Loucy (cell line): Measurements from ENCODE around the gene SH3PXD2A.

Experiments
- EZH2phosphoT487 ChIP-seq: fragments of 200-600 bp; IDR thresholded peaks from 2 replicates; pipeline ENCODE4 v1.6.1; 2018; ENCODE audit warnings: antibody characterized with exemption, mild to moderate bottlenecking, moderate library complexity, borderline replicate concordance
- TF ChIP-seq, protein P1 (sequence below): fragments of 200-600 bp; sonication (generic); conservative IDR thresholded peaks from 2 replicates; pipeline ENCODE4 v1.5.1; 2014; ENCODE audit warnings: mild to moderate bottlenecking, antibody characterized with exemption, low read length

DNA sequence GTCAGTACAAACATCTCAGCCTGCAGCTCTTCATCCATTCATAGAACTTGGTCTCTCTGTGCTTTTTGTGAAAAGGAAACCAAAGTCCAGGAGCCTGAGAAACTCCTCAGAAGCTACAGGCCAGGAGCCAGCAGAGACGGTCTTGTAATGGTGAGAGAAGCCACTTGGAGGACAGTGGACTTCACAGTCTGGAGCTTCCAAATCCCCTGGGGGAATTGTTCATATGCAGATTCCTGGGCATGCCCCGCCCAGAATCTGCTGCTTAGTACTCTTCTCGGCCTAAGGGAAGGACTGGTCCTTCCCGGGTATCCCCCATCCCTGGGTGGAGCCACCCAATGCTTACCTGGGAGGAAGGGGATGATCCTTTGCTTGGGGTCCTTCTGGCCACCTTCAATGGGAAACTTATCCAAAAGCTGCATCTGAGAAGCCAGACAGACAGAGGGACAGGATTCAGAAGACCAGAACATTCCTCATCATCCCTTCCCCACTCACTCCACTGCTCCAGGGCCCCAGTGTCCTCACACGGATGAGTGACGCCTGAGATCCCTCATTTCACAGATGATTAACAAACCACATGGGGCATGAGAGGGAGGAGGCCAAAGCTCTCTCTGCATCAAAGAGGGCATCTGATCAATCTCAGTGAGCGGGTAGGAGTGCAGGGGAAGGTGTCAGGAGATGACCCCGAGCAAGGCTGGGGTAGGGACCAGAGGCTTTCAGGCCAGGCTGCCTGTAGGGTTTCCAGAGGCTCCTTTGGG lies 88.4 kb downstream of the SH3PXD2A start:
- TF ChIP-seq, protein P1, sequence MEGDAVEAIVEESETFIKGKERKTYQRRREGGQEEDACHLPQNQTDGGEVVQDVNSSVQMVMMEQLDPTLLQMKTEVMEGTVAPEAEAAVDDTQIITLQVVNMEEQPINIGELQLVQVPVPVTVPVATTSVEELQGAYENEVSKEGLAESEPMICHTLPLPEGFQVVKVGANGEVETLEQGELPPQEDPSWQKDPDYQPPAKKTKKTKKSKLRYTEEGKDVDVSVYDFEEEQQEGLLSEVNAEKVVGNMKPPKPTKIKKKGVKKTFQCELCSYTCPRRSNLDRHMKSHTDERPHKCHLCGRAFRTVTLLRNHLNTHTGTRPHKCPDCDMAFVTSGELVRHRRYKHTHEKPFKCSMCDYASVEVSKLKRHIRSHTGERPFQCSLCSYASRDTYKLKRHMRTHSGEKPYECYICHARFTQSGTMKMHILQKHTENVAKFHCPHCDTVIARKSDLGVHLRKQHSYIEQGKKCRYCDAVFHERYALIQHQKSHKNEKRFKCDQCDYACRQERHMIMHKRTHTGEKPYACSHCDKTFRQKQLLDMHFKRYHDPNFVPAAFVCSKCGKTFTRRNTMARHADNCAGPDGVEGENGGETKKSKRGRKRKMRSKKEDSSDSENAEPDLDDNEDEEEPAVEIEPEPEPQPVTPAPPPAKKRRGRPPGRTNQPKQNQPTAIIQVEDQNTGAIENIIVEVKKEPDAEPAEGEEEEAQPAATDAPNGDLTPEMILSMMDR = no peak
- no peak for TF ChIP-seq EZH2phosphoT487
